Subcutaneous abdominal adipose tissue (tissue), 5 donors: Measurements from ENCODE around the gene TMEM218.
"Not testable (repeated sequence)": the region's sequence is repeated elsewhere in the genome, so short reads cannot be mapped to it uniquely, and the experiment has no call there.

ENCODE experiments used
- H3K27ac ChIP-seq: one replicate; pipeline ENCODE4 v1.7.0; 2013; ENCODE audit warnings: low read depth, mild to moderate bottlenecking, inconsistent platforms, low read length, moderate library complexity
- H3K27me3 ChIP-seq, 5 donors: one replicate each; pipeline ENCODE4 v1.7.0; 2013; ENCODE audit warnings: low read length in 5 of 5, inconsistent platforms in 1 of 5; ENCODE audit not compliant: control insufficient read depth in 5 of 5, insufficient read depth in 4 of 5
- H3K36me3 ChIP-seq, 5 donors: one replicate each; pipeline ENCODE4 v1.7.0; 2013; ENCODE audit warnings: low read length in 5 of 5; ENCODE audit not compliant: control insufficient read depth in 5 of 5, insufficient read depth in 5 of 5
- H3K4me1 ChIP-seq, 5 donors: one replicate each; pipeline ENCODE4 v1.7.0; 2013; ENCODE audit warnings: low read length in 5 of 5, mild to moderate bottlenecking in 3 of 5, moderate library complexity in 1 of 5; ENCODE audit not compliant: control insufficient read depth in 5 of 5, insufficient read depth in 5 of 5
- H3K4me3 ChIP-seq, 5 donors: one replicate each; pipeline ENCODE4 v1.7.0; 2013; ENCODE audit warnings: low read length in 5 of 5, low read depth in 1 of 5
- H3K9ac ChIP-seq, 5 donors: one replicate each; pipeline ENCODE4 v1.7.0; 2013; ENCODE audit warnings: low read length in 5 of 5, mild to moderate bottlenecking in 4 of 5, moderate library complexity in 3 of 5
- H3K9me3 ChIP-seq, 5 donors: one replicate each; pipeline ENCODE4 v1.7.0; 2013; ENCODE audit warnings: low read length in 5 of 5; ENCODE audit not compliant: control insufficient read depth in 5 of 5
- donor health status: healthy.
- donor health status: healthy.
- donor health status: healthy.
- donor health status: healthy.
- donor health status: healthy.

TMEM218 gene

DNA sequence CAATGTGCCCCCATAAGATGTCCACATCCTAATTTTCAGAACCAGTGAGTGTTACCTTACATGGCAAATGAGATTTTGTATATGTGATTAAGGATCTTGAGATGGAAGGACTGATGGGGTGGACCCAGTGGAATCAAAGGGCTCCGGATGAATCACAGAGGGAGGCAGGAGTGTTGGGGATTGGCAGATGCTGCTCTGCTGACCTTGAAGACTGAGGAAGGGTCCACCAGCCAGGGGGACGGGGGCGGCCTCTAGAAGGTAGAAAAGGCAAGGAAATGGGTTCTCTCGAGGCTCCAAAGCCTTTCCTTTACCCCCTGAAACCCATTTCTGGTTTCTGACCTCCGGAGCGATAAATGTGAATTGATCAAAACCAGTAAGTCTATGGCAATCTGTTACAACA is 18.8 kb downstream of the TMEM218 start:
- Histone ChIP-seq H3K4me1 (peaks cover 0 to 14% (median 10%) of the 10 kb centered on the region in 5 donors), H3K9ac (peak overlapping the region in 1 of 5 donors; percentile 45), H3K36me3 (peaks cover 13 to 31% (median 23%) of the 10 kb centered on the region in 5 donors), H3K27me3 (no peaks in the 10 kb centered on the region), H3K4me3 (no peak overlapping the region), H3K9me3 (no peaks in the 10 kb centered on the region), H3K27ac (no peak overlapping the region)

DNA sequence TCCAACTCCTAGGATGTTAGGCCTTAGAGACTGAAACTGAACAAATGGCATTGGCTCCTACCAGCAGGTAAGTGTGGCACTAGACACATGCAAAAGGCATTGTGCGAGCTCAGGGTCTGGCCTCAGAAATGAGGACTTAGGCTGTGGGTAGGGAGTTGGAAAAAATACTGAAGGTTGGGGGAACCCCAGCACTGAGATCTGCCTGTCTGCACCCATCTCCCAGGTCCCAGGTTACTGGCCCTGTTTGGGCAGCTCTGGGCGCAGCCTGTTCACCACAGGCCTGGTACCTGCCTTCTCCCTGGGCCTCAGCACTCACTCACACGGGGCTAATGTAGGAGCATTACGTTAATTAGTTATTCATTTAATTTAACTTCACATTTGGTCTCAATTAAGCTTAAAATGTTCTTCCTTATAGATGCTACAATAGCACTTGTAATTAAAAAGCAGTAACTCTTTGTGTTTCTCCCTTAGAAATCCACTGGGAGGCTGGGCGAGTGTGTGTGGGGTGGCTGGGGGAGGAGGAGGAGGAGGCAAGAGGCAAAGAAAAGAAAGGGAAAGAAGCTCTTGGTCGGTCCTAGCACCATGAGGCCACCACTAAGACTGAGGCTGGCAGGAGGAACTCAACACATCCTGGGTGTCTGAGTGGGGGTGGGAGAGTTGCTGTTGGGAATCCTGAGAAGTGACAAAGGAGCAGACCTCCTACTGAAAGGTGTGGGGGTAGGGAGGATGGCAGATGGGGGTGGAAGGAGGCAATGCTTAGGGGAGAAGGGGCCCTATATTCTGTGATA is 19.4 kb downstream of the TMEM218 start:
- Histone ChIP-seq H3K4me3 (no peak overlapping the region), H3K27ac (no peak overlapping the region), H3K36me3 (peaks cover 8 to 25% (median 17%) of the 10 kb centered on the region in 5 donors), H3K9me3 (no peaks in the 10 kb centered on the region), H3K9ac (no peak overlapping the region), H3K27me3 (no peaks in the 10 kb centered on the region), H3K4me1 (peaks cover 0 to 14% (median 8%) of the 10 kb centered on the region in 5 donors)

- peaks cover 0 to 14% (median 8%) of the 10 kb centered on the region in 5 donors for H3K4me1 ChIP-seq
- H3K4me3 ChIP-seq = no peak overlapping the region
- no peaks in the 10 kb centered on the region for H3K9me3 ChIP-seq
- no peak overlapping the region for H3K27ac ChIP-seq
- no peaks in the 10 kb centered on the region for H3K27me3 ChIP-seq
- H3K36me3 ChIP-seq = peaks cover 3 to 18% (median 10%) of the 10 kb centered on the region in 5 donors
- no peak overlapping the region for H3K9ac ChIP-seq
Measured at GRCh38 chr11:125091247-125091876, 20.1 kb downstream of the TMEM218 start.

DNA sequence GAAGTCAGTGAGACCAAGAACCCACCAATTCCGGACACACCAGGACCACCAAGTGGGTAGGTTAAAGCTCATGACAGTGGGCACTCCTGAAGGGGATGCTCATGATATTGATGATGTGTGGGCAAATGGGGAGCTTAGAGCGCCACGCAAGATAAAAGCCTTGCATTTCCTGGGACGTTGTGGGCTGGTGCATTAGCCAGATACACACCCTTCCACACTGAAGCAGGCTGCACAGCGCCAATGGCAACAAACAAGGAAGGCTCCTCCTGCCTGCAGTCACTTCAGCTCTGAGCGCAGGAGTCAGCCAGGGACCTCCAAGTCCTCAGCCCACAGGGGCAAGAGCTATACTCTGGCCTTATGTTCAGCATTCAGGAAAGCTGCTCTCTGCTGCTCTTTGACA is 20.6 kb downstream of the TMEM218 start:
- H3K36me3 ChIP-seq = peaks cover 0 to 12% (median 5%) of the 10 kb centered on the region in 5 donors
- no peaks in the 10 kb centered on the region for H3K9me3 ChIP-seq
- H3K27ac ChIP-seq = no peak overlapping the region
- H3K4me1 ChIP-seq = peaks cover 0 to 14% (median 8%) of the 10 kb centered on the region in 5 donors
- no peak overlapping the region for H3K9ac ChIP-seq
- H3K4me3 ChIP-seq = no peak overlapping the region
- H3K27me3 ChIP-seq = no peaks in the 10 kb centered on the region

DNA sequence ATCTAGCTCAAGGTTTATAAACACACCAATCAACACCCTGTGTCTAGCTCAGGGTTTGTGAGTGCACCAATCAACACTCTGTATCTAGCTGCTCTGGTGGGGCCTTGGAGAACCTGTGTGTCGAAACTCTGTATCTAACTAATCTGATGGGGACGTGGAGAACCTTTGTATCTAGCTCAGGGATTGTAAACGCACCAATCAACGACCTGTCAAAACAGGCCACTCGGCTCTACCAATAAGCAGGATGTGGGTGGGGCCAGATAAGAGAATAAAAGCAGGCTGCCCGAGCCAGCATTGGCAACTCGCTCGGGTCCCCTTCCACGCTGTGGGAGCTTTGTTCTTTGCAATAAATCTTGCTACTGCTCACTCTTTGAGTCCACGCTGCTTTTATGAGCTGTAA is 21.3 kb downstream of the TMEM218 start:
- H3K27ac ChIP-seq, H3K4me3 ChIP-seq, H3K9me3 ChIP-seq, H3K27me3 ChIP-seq, H3K9ac ChIP-seq: not testable (repeated sequence)
- Histone ChIP-seq H3K4me1 (peaks cover 0 to 14% (median 8%) of the 10 kb centered on the region in 5 donors), H3K36me3 (peaks cover 0 to 14% (median 4%) of the 10 kb centered on the region in 5 donors)

DNA sequence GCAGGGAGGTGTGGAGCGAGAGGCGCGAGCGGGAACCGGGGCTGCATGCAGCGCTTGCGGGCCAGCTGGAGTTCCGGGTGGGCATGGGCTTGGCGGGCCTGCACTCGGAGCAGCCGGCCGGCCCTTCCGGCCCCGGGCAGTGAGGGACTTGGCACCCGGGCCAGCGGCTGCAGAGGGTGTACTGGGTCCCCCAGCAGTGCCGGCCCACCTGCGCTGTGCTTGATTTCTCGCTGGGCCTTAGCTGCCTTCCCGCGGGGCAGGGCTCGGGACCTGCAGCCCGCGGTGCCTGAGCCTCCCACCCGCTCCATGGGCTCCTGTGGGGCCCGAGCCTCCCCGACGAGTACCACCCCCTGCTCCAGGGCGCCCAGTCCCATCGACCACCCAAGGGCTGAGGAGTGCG is 21.9 kb downstream of the TMEM218 start:
- not testable (repeated sequence) for H3K4me3 ChIP-seq, H3K27me3 ChIP-seq, H3K27ac ChIP-seq, H3K9ac ChIP-seq, H3K9me3 ChIP-seq
- Histone ChIP-seq H3K4me1 (peaks cover 0 to 14% (median 8%) of the 10 kb centered on the region in 5 donors), H3K36me3 (peaks cover 0 to 20% (median under 1%) of the 10 kb centered on the region in 5 donors)

- Histone ChIP-seq H3K9ac (no peak overlapping the region), H3K4me3 (no peak overlapping the region), H3K9me3 (no peaks in the 10 kb centered on the region), H3K36me3 (peaks cover 0 to 26% (median 0%) of the 10 kb centered on the region in 5 donors), H3K27me3 (peaks cover 0 to 9% (median 2%) of the 10 kb centered on the region in 5 donors), H3K4me1 (peaks cover 0 to 14% (median 8%) of the 10 kb centered on the region in 5 donors), H3K27ac (no peak overlapping the region)
Measured at GRCh38 chr11:125088576-125089455, 22.6 kb downstream of the TMEM218 start.

DNA sequence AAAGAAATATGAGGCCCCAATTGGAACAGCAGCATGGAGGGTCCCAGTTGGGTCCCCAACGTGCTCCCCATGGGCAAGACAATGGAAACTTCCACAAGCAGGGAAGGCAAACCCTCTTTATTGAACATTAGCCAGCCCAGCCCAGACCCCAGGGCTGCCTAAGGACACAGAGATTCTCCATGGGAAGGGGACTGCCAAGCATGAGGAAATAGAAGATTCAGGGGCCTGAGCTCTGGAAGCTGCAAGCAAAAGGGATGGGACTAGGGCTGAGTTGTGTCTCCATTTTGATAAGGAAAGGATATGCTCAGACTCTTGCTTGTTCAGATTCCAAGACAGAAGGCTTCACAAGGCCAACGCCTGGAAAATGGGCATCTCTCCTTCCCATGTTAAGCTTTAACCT is 23.3 kb downstream of the TMEM218 start:
- H3K4me3 ChIP-seq = no peak overlapping the region
- H3K27ac ChIP-seq = no peak overlapping the region
- H3K9me3 ChIP-seq = no peaks in the 10 kb centered on the region
- peaks cover 0 to 9% (median 6%) of the 10 kb centered on the region in 5 donors for H3K27me3 ChIP-seq
- H3K9ac ChIP-seq = no peak overlapping the region
- H3K36me3 ChIP-seq = peaks cover 0 to 33% (median 3%) of the 10 kb centered on the region in 5 donors
- peaks cover 0 to 16% (median 8%) of the 10 kb centered on the region in 5 donors for H3K4me1 ChIP-seq

DNA sequence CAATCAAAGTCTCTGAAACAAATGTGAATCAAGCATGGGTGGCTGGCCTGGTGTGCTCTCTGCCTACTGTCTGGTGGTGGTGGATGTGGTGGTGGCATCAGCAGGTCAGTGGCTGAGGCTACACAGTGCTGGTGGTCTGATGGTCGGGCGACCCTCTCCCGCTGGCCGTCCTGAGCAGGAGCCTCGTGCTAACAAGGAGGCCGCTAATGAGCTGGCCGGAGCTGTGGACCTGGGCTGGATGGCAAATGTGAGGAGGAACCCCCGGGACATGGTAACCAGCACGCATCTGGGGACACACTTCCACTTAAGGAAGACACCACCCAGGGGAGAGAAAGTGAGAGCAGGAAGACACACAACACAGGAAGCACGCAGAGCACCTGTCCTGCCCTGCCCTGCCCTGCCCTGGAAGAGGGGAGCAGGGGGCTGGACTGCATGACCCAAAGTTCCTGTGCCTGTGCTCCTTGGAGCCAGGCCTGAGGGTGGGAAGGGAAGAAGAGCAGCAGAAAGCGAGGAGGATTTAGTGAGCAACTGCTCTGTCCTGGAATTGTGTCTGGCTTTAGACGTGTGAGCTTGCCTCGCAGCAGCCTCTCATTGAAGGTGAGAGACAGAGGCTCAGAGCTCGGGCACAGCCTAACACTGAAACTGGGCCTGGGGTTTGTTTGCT is 24.7 kb downstream of the TMEM218 start:
- H3K27me3 ChIP-seq = peaks cover 0 to 9% (median 6%) of the 10 kb centered on the region in 5 donors
- H3K9ac ChIP-seq = peak overlapping the region in 1 of 5 donors; percentile 2
- H3K36me3 ChIP-seq = peaks cover 0 to 37% (median 3%) of the 10 kb centered on the region in 5 donors
- no peak overlapping the region for H3K4me3 ChIP-seq
- no peaks in the 10 kb centered on the region for H3K9me3 ChIP-seq
- H3K27ac ChIP-seq = no peak overlapping the region
- peaks cover 0 to 17% (median 7%) of the 10 kb centered on the region in 5 donors for H3K4me1 ChIP-seq
